Left hindlimb (tissue), 1 donor: ENCODE measurements around the gene PI4KA.

Experiments
- DNase-seq: peaks from one replicate; pipeline ENCODE4 v3.0.0-alpha.2; 2018

Gene PI4KA

GRCh38 chr22:20792966-20793728, 65.5 kb downstream of the PI4KA start:
- DNase-seq = no peak

GRCh38 chr22:20792221-20792965, 66.2 kb downstream of the PI4KA start:
- no peak for DNase-seq

GRCh38 chr22:20788627-20789344, 69.8 kb downstream of the PI4KA start:
- no peak for DNase-seq

- no peak for DNase-seq
Observed at GRCh38 chr22:20787746-20788626, 70.6 kb downstream of the PI4KA start.

GRCh38 chr22:20787223-20787622, 71.4 kb downstream of the PI4KA start:
- DNase-seq = no peak

GRCh38 chr22:20786536-20786979, 72.1 kb downstream of the PI4KA start:
- DNase-seq = no peak

GRCh38 chr22:20786048-20786447, 72.6 kb downstream of the PI4KA start:
- no peak for DNase-seq

- DNase-seq = no peak
Observed at GRCh38 chr22:20785415-20785814, 73.2 kb downstream of the PI4KA start.

GRCh38 chr22:20783844-20784723, 74.5 kb downstream of the PI4KA start:
- DNase-seq = no peak

- DNase-seq = no peak
Observed at GRCh38 chr22:20783300-20783673, 75.3 kb downstream of the PI4KA start.

- DNase-seq = no peak
Observed at GRCh38 chr22:20782596-20783299, 75.9 kb downstream of the PI4KA start.

GRCh38 chr22:20782083-20782482, 76.5 kb downstream of the PI4KA start:
- no peak for DNase-seq

- no peak for DNase-seq
Observed at GRCh38 chr22:20781272-20781990, 77.2 kb downstream of the PI4KA start.

- DNase-seq = no peak
Observed at GRCh38 chr22:20779818-20780158, 78.8 kb downstream of the PI4KA start.

GRCh38 chr22:20779014-20779817, 79.4 kb downstream of the PI4KA start:
- DNase-seq = no peak

GRCh38 chr22:20777420-20778177, 81.0 kb downstream of the PI4KA start:
- no peak for DNase-seq

GRCh38 chr22:20776624-20777405, 81.8 kb downstream of the PI4KA start:
- DNase-seq = no peak
